NCI-H1105 (cell line): ENCODE measurements around the gene DUSP16.
A peak's percentile ranks its signal among the peaks of the same experiment; 100 is the strongest.
"Not testable (repeated sequence)": the region's sequence is repeated elsewhere in the genome, so short reads cannot be mapped to it uniquely, and the experiment has no call there.

Source experiments
- DNase-seq: peaks from one replicate; lab custom pipeline; 2025; lab: John Stamatoyannopoulos, UW

The DUSP16 gene

GRCh38 chr12:12522657-12523056 lies 40.0 kb downstream of the DUSP16 start:
- DNase-seq = not testable (repeated sequence)

GRCh38 chr12:12521888-12522287 lies 40.8 kb downstream of the DUSP16 start:
- DNase-seq = no peak

- DNase-seq = peak; percentile 23
Measured at GRCh38 chr12:12521044-12521485, 41.6 kb downstream of the DUSP16 start.

- DNase-seq = no peak
Measured at GRCh38 chr12:12520273-12520672, 42.4 kb downstream of the DUSP16 start.

DNA sequence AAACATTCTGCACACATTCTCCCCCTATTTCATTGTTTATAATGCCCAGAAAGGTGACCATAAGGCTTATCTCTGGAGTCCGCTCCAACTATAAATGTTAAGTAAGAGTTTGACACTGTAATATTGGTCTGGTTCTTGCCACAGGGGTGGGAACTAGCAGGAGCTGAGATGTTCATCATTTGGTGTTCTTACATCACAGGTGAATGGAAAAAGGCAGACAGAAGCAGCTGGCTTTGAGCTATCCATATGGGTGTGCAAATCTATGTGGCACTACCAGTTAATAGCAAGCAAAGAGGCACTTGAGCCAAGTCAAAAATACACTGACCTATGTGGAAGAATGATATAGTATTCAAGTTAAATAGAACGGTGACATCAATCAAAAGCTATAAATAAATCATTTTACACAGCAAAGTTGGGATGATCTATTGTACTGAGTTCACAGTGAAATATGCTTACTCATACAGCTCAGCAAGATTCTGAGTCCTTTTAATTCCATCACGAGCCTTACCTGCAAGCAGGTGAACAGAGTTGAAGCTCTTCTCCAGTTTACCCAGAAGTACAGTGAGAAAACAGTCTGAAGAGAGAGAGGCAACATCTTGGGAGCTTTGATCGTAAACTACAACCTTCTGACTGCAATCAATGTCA lies 43.2 kb downstream of the DUSP16 start:
- DNase-seq = no peak

DNA sequence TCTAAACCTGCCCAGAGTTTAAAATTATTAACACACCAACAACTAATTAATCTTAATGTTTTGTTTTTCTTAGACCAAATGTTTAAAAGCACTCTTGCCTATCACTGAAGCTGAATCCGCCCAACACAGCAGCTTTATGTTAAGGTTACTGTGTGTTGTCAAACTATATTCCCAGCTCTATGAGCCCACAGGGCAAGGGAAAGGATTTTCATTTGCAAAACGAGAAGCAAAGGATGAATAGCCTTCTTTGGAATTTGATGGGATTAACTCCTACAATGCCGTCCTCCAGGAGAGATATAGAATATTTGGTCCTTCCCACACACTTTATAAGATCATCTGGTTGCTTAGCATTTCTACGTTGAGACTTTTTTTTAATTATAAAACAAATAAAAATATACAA lies 43.7 kb downstream of the DUSP16 start:
- DNase-seq = no peak

DNA sequence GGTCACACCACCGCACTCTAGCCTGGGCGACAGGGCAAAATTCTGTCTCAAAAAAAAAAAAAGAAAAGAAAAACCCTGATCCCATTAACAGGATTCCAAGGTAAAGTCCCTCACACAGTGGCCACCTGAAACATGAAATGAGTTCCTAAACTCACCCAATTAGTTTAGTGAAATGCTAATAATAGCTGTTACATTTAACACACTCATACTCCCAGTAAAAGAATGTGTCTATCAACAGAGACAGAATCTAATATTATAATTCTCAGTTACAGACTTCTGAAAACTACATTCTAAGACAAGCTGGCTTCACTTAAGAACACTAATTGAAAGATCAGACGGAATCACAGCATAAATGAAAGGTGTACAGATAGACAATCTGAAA lies 44.2 kb downstream of the DUSP16 start:
- no peak for DNase-seq

DNA sequence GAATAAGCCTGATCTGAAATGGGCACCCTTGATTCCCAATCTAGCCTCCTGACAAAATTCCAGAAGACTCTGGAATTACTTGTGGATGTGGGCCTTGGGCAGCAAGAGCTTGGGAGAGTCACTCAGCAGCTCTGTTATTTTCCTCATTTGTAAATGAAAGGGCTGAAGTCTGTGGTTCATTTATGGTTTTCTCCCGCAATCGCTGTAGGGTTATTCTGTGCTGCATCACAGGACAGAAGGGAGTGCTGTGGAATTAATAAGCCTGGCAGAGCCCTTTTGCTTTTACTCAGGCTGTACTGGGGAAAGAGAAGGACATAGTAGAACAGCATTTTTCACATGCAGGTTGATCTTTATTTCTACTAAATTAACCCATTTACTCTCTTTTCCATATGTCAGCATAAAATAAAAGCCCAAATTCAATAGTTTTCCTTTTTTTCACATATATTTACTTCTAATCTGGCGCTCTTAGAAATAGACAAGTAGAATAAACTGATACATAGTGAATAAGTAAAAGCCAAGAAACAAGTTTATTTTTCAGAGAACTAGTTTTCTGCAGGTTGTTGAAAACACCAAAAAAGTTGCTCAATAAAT lies 49.2 kb downstream of the DUSP16 start:
- no peak for DNase-seq

DNA sequence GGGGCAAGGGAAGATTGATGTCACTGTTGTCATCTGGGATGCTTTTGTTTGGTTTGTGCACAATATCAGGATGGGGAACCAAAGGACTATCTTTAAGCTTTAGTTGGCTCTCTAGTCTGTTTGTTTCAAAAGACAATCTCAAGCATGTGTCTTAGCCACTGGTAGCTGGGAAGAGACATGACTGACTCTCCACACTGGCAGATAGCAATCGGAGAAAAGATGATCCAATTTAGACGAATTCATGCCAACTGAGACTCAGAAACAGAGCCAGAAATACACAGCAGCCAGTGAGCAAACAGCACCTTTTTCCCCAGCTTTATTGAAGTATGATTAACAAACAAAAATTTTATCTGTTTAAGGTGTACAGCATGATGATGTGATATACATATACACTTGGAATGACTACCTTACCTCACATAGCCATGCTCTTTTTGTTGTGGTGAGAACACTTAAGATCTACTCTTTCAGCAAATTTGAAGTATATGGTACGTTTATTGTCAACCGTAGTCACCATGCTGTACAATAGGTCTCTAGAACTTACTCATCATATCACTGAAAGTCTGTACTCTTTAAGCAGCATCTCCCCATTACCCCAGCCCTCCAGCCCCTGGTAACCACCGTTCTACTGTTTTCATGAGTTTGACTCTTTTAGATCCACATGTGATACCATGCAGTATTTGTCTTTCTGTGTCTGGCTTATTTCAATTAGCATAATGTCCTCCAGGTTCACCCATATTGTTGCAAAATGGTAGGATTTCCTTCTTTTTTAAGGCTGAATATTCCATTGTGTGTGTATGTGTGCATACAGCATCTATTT lies 50.6 kb downstream of the DUSP16 start:
- no peak for DNase-seq

DNA sequence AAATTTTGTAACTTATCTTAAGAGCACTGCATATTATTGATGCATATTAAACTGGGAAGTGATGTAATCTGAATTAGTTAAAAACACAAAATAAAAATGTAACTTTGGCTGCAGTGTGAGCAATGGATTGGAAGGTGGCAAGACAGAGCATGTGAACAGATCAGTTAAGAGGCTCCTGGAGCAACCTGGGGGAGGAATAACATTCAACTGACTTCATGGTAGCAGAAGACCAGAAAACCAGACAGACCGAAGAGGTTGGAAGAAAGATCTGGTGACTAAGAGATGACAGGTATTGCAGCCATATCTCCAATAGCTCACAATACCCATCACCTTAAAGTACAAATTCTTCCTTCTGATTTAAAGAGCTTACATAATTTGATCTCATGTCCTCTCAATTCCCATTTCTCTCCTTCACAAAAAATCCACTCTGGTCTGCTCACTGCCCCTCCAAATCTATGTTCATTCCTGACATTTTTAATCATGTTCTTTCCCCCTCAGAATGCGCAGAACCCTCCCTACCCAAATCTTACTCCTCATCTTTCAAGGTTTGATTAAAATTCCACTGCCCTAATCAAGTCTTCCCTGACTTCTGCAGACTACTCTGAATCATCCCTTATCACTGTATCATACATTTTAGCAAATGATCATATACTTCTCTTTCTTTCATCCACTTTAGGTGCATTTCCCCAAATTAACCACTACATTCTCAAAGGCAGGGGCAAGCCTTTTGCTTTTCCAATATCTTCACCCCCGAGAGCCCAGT lies 51.5 kb downstream of the DUSP16 start:
- no peak for DNase-seq

DNA sequence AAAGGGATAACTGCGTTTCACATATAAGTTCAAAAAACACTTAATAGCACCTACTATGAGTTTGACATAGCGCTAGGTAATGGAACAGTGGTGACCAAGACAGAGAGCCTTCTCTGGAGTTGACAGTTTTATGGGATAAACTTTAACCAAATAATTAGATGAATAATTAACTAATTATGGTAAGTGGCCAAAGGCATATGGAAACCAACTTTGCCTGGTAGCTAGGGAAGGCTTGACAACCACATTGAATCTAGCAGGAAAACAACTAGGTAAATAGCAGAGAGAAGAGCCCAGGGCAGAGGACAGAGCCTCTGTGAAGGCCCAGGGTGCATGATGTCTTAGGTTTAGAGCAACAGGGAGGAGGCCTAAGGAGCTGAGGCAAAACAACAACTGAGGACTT lies 52.1 kb downstream of the DUSP16 start:
- no peak for DNase-seq

- DNase-seq = no peak
Measured at GRCh38 chr12:12510141-12510540, 52.5 kb downstream of the DUSP16 start.

DNA sequence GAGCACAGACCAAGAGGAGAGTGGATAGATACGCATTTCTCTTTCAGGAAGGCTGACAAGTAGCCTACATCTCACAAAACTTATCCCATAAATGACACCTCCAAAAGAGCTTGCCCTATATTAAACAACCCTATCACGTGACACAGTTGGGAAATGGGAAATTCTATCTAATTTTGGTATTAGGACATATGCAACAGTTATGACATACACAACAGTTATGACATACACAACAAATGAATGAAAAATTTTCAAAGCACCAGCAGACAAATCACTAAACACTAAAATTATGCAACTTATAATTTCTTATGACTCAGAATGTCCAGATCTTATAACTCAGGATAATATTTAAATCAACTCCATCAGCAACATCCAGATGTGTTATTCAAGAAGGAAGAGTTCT lies 54.1 kb downstream of the DUSP16 start:
- no peak for DNase-seq

- DNase-seq = no peak
Measured at GRCh38 chr12:12507121-12507520, 55.5 kb downstream of the DUSP16 start.

GRCh38 chr12:12506496-12506890 lies 56.2 kb downstream of the DUSP16 start:
- no peak for DNase-seq

GRCh38 chr12:12505544-12506495 lies 56.8 kb downstream of the DUSP16 start:
- no peak for DNase-seq

DNA sequence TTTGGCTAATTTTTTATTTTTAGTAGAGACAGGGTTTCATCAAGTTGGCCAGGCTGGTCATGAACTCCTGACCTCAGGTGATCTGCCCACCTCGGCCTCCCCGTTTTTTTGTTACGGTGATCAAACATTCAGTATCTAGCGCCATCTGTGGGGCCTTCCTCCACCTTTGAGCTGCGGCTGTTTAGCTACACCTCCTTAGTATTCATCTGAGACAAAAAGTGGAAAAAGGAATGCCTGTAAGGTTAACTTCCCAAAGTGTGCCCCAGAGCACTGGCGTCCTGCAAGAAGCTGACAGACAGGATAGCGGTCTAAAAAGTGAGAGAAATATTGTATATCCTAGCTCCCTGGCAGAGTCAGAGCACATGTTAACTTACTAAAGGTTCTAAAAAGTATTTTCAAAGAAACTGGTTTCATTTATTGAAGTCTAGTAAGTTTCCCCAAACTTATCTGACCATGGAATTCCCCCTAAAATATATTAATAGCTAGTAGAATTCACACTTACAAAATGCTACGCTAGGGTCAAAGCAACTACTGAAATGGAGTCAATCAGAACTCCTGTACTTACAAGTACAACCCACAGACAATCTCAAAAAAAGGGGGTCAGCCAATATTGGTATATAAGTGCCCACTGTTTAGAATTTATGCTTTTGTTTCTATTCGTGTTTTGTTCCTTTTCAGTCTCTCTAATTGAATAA lies 59.1 kb downstream of the DUSP16 start:
- DNase-seq = no peak

GRCh38 chr12:12502815-12503151 lies 59.9 kb downstream of the DUSP16 start:
- DNase-seq = no peak

GRCh38 chr12:12502130-12502814 lies 60.4 kb downstream of the DUSP16 start:
- not testable (repeated sequence) for DNase-seq

DNA sequence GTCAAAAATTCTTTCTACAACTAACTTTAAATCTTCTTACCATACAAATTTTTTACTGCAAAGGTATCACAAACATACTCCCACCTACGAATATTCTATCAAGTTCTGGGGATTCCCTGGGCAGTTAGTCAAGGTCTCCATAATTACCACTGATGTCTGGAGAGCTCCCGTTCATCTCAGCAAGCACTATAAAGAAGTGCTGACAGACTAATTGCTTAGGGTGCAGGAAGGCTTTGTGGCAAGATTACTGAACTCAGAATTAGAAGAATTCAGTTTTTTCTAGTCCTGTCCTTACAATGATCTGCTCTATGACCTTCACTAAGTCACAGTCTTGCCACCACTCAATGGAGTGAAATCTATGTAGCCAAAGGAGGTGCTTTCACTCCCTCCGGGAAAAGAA lies 61.5 kb downstream of the DUSP16 start:
- no peak for DNase-seq
